ENCODE measurements around the gene SYF2.
"Not testable (repeated sequence)": the region's sequence is repeated elsewhere in the genome, so short reads cannot be mapped to it uniquely, and the experiment has no call there.

SYF2 gene

GRCh38 chr1:25194054-25194453, 38.2 kb downstream of the SYF2 start:
- no peak for TF ChIP-seq CTCF (IDR thresholded peaks at IDR 0.05; ENCODE audit: low read depth, low read length)
- no peak for DNase-seq (ENCODE audit: low read depth, low spot score)

DNA sequence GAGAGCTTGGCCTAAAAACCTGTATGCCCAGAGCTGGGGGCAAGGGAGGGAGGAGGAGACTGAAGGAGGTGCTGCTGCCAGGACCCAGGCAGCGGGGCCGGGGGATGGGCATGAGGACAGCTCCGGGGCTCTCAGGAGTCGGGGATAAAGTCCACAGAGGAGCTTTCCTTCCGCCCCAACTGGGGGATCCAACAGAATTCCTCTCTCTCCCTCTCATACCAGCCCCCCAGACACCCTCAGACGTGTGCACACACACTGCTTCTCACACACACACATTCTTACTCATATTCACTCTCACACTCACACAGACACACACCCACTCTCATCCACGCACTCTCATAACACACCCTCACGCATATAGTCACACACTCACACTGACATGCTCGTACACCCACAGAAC, 39.1 kb downstream of the SYF2 start:
- in situ Hi-C loops (cut with HindIII; ENCODE audit: low sequenced_read_pairs) = no loop called here
- H3K4me3 ChIP-seq (ENCODE audit: low read depth, low read length) = no peak overlapping the region
- no peak for DNase-seq (ENCODE audit: low read depth, low spot score)
- TF ChIP-seq CTCF (IDR thresholded peaks at IDR 0.05; ENCODE audit: low read depth, low read length) = no peak

More at GRCh38 chr1:25194054-25194453, 38.2 kb downstream of the SYF2 start:
- in situ Hi-C loops (cut with HindIII; ENCODE audit: low sequenced_read_pairs) = no loop called here
- no peak overlapping the region for H3K4me3 ChIP-seq (ENCODE audit: low read depth, low read length)

DNA sequence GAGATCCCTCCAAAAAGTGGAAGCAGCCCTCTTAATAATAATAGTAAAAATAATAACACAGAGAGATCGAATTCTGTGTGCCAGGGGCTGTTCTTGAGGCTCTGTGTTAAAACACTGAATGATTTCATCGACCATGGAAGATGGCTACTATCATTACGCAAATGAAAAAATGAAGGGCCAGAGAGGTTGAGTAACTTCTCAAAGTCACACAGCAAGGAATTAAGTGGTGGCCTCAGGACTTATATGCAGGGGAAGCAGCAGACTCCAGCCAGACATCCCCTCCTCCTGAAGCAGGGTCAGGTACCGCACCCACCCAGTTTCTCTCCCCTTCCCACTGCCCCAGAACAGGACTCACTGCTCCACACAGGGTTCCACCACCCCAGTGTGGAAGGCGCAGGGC, 40.1 kb downstream of the SYF2 start:
- TF ChIP-seq CTCF (IDR thresholded peaks at IDR 0.05; ENCODE audit: low read depth, low read length) = no peak
- no peak overlapping the region for H3K4me3 ChIP-seq (ENCODE audit: low read depth, low read length)
- no peak for DNase-seq (ENCODE audit: low read depth, low spot score)
- in situ Hi-C loops (cut with HindIII; ENCODE audit: low sequenced_read_pairs) = no loop called here

DNA sequence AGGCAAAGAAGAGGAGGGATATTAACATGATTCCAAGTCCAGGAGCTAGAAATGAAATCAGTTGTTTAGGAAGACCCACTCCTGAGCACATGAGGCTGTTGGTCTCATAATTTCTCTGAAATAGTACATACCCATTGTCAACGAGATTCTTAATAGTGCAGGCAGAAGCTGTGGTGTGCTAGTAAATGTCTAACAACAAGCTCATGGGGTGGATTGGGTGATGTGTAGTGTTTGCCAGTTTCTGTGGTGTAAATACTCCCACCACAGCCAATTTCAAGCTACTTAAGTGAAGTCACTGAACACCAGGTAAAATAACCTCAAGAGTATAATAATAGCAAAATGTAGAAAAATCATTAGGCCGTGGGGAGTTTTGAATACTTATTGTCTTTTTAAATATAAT, 42.0 kb downstream of the SYF2 start:
- no peak for DNase-seq (ENCODE audit: low read depth, low spot score)
- no peak overlapping the region for H3K4me3 ChIP-seq (ENCODE audit: low read depth, low read length)
- in situ Hi-C loops (cut with HindIII; ENCODE audit: low sequenced_read_pairs) = no loop called here
- no peak for TF ChIP-seq CTCF (IDR thresholded peaks at IDR 0.05; ENCODE audit: low read depth, low read length)

- in situ Hi-C loops (cut with HindIII; ENCODE audit: low sequenced_read_pairs); H3K4me3 ChIP-seq (ENCODE audit: low read depth, low read length); DNase-seq (ENCODE audit: low read depth, low spot score): not testable (repeated sequence)
These were observed 44.4 kb downstream of the SYF2 start for GRCh38 chr1:25187904-25188303.

- DNase-seq (ENCODE audit: low read depth, low spot score) = no peak
- TF ChIP-seq CTCF (IDR thresholded peaks at IDR 0.05; ENCODE audit: low read depth, low read length) = no peak
- in situ Hi-C loops (cut with HindIII; ENCODE audit: low sequenced_read_pairs) = no loop called here
- H3K4me3 ChIP-seq (ENCODE audit: low read depth, low read length) = no peak overlapping the region
These were observed 45.2 kb downstream of the SYF2 start for GRCh38 chr1:25187077-25187476.

- no peak for DNase-seq (ENCODE audit: low read depth, low spot score)
- no peak for TF ChIP-seq CTCF (IDR thresholded peaks at IDR 0.05; ENCODE audit: low read depth, low read length)
- in situ Hi-C loops (cut with HindIII; ENCODE audit: low sequenced_read_pairs) = no loop called here
- H3K4me3 ChIP-seq (ENCODE audit: low read depth, low read length) = no peak overlapping the region
These were observed 45.9 kb downstream of the SYF2 start for GRCh38 chr1:25186161-25187007.

Measured in astrocyte of the spinal cord (primary cell).